ENCODE data around the gene MCF2L2. TPM values are rescaled to one million over a fixed set of nuclear protein-coding genes. Genes with fewer than 3 reads are reported as not detected.

MCF2L2 gene
- total and polyA plus RNA-seq, 2 donors (not counting 1 experiment from before 2014, with no cell fraction given) = 0.03 to 1.6 TPM

GRCh38 chr3:183259087-183259486 lies 169.3 kb downstream of the MCF2L2 start:
- H3K79me2 ChIP-seq (ENCODE audit: control insufficient read depth, insufficient read depth, low read length) = no peaks in the 10 kb centered on the region
- H3K27me3 Mint-ChIP-seq = peaks cover 32% of the 10 kb centered on the region
- H3K4me1 ChIP-seq (ENCODE audit: control insufficient read depth in 2 of 2, insufficient read depth in 2 of 2, low read length in 2 of 2) = peaks cover 19 to 28% of the 10 kb centered on the region in 2 donors
- ATAC-seq (ENCODE audit: low read depth) = no peak
- H3K27me3 ChIP-seq (replicated peaks in 1 of 4; ENCODE audit: control extremely low read depth in 1 of 4, control insufficient read depth in 3 of 4, insufficient read depth in 4 of 4, low read length in 3 of 4) = peaks cover 0 to 20% (median 17%) of the 10 kb centered on the region in 4 experiments
- H3K4me3 ChIP-seq (ENCODE audit: control extremely low read depth in 1 of 5, extremely low read depth in 1 of 5, insufficient read depth in 1 of 5, low read depth in 2 of 5, low read length in 4 of 5) = no peak overlapping the region
- intact Hi-C loops (cut with micrococcal nuclease) = loop anchor here (10.0 kb wide), 1 partner anchor 134 kb away; no protein-coding TSS in a partner anchor
- no peak overlapping the region for H3K4me3 Mint-ChIP-seq
- H2AFZ ChIP-seq (ENCODE audit: insufficient read depth, low read depth, low read length, poor library complexity, severe bottlenecking) = no peak overlapping the region
- no peaks in the 10 kb centered on the region for H4K20me1 ChIP-seq (ENCODE audit: control insufficient read depth, insufficient read depth, low read length, poor library complexity, severe bottlenecking)
- H3K27ac Mint-ChIP-seq = no peak overlapping the region
- no peak for DNase-seq
- no peak overlapping the region for H3K9ac ChIP-seq (ENCODE audit: low read length)
- WGBS (ENCODE audit: insufficient coverage) = 78% methylated on average over 1 of the region's 3 CpGs
- POLR2A ChIA-PET = no interaction called here
- peaks cover 0 to 3% (median 0%) of the 10 kb centered on the region in 3 donors for H3K9me3 ChIP-seq (ENCODE audit: control extremely low read depth in 1 of 3, control insufficient read depth in 2 of 3, insufficient read depth in 1 of 3, low read length in 2 of 3)
- CTCF ChIA-PET = no interaction called here
- TF ChIP-seq EZH2 (IDR thresholded peaks at IDR 0.05; ENCODE audit: borderline replicate concordance, insufficient read depth, low read depth, low read length, poor library complexity, severe bottlenecking) (no peak), CTCF (IDR thresholded peaks at IDR 0.05) (no peak)
- H3K4me2 ChIP-seq (replicated peaks; ENCODE audit: low read depth, low read length, poor library complexity, severe bottlenecking) = peak overlapping the region; percentile 51
- H3K4me1 Mint-ChIP-seq = peaks cover 24% of the 10 kb centered on the region
- no peaks in the 10 kb centered on the region for H3K9me3 Mint-ChIP-seq (ENCODE audit: insufficient read depth)
- no peak overlapping the region for H3K27ac ChIP-seq (ENCODE audit: low read length in 2 of 2)
- H3K36me3 ChIP-seq (replicated peaks in 1 of 2; ENCODE audit: control extremely low read depth in 1 of 2, control insufficient read depth in 1 of 2, extremely low read depth in 1 of 2, insufficient read depth in 2 of 2, low read length in 1 of 2) = no peaks in the 10 kb centered on the region

- WGBS (ENCODE audit: insufficient coverage) = 100% methylated on average over 3 of the region's 4 CpGs
- H3K4me1 ChIP-seq (ENCODE audit: control insufficient read depth in 2 of 2, insufficient read depth in 2 of 2, low read length in 2 of 2) = peaks cover 23 to 30% of the 10 kb centered on the region in 2 donors
- no peaks in the 10 kb centered on the region for H3K36me3 ChIP-seq (replicated peaks in 1 of 2; ENCODE audit: control extremely low read depth in 1 of 2, control insufficient read depth in 1 of 2, extremely low read depth in 1 of 2, insufficient read depth in 2 of 2, low read length in 1 of 2)
- no peak overlapping the region for H2AFZ ChIP-seq (ENCODE audit: insufficient read depth, low read depth, low read length, poor library complexity, severe bottlenecking)
- no peak overlapping the region for H3K27ac ChIP-seq (ENCODE audit: low read length in 2 of 2)
- ChIA-PET POLR2A (interaction anchor here (0.7 kb wide), 1 partner anchor 29 kb away, joined by 5 read pairs; no protein-coding TSS in a partner anchor), CTCF (interaction anchor here (0.7 to 1.3 kb wide), 3 partner anchors 126 to 129 kb away, joined by 3 to 6 read pairs (median 3); no protein-coding TSS in a partner anchor)
- H3K4me3 ChIP-seq (ENCODE audit: control extremely low read depth in 1 of 5, extremely low read depth in 1 of 5, insufficient read depth in 1 of 5, low read depth in 2 of 5, low read length in 4 of 5) = no peak overlapping the region
- H3K9me3 Mint-ChIP-seq (ENCODE audit: insufficient read depth) = no peaks in the 10 kb centered on the region
- no peak overlapping the region for H3K9ac ChIP-seq (ENCODE audit: low read length)
- H3K9me3 ChIP-seq (ENCODE audit: control extremely low read depth in 1 of 3, control insufficient read depth in 2 of 3, insufficient read depth in 1 of 3, low read length in 2 of 3) = peaks cover 0 to 3% (median 0%) of the 10 kb centered on the region in 3 donors
- H3K4me3 Mint-ChIP-seq = peak overlapping the region; percentile 69
- intact Hi-C loops (cut with micrococcal nuclease) = loop anchor here (2.0 to 10.0 kb wide), 2 partner anchors 127 to 131 kb away; no protein-coding TSS in a partner anchor
- H3K4me2 ChIP-seq (replicated peaks; ENCODE audit: low read depth, low read length, poor library complexity, severe bottlenecking) = no peak overlapping the region
- DNase-seq (no peak), ATAC-seq (ENCODE audit: low read depth) (no peak)
- H3K4me1 Mint-ChIP-seq = peaks cover 25% of the 10 kb centered on the region
- H4K20me1 ChIP-seq (ENCODE audit: control insufficient read depth, insufficient read depth, low read length, poor library complexity, severe bottlenecking) = no peaks in the 10 kb centered on the region
- H3K27me3 ChIP-seq (replicated peaks in 1 of 4; ENCODE audit: control extremely low read depth in 1 of 4, control insufficient read depth in 3 of 4, insufficient read depth in 4 of 4, low read length in 3 of 4) = peaks cover 0 to 45% (median 42%) of the 10 kb centered on the region in 4 experiments
- no peaks in the 10 kb centered on the region for H3K79me2 ChIP-seq (ENCODE audit: control insufficient read depth, insufficient read depth, low read length)
- no peak overlapping the region for H3K27ac Mint-ChIP-seq
- no peak for TF ChIP-seq EZH2 (IDR thresholded peaks at IDR 0.05; ENCODE audit: borderline replicate concordance, insufficient read depth, low read depth, low read length, poor library complexity, severe bottlenecking)
- TF ChIP-seq CTCF (IDR thresholded peaks at IDR 0.05) = no peak
- H3K27me3 Mint-ChIP-seq = peaks cover 37% of the 10 kb centered on the region
Observed at GRCh38 chr3:183255348-183255730, 173.1 kb downstream of the MCF2L2 start.

Measured in B cell (primary cell).